Hematopoietic multipotent progenitor cell treated with erythropoietin and hydrocortisone succinate and interleukin-3 and kit ligand, for 4 days (in vitro differentiated cells): ENCODE data around the gene CT47B1.
"Not testable (repeated sequence)": the region's sequence is repeated elsewhere in the genome, so short reads cannot be mapped to it uniquely, and the experiment has no call there.

ENCODE experiments used
- DNase-seq: peaks from one replicate; pipeline ENCODE4 v3.0.0-alpha.2; 2015

Gene CT47B1

GRCh38 chrX:120875766-120876165, at the start of gene CT47B1:
Gene CT47B1 (minus strand): TSS chrX:120875866. CDS start chrX:120875670, 196 bp downstream.
- DNase-seq: not testable (repeated sequence)

GRCh38 chrX:120874678-120875557, 748 bp downstream of the CT47B1 start:
- DNase-seq: no peak

- peak; percentile 3 for DNase-seq
These were observed 18.4 kb downstream of the CT47B1 start for GRCh38 chrX:120857240-120857639.

GRCh38 chrX:120840827-120841226, 34.8 kb downstream of the CT47B1 start:
- DNase-seq: no peak

GRCh38 chrX:120839491-120839890, 36.2 kb downstream of the CT47B1 start:
- DNase-seq: no peak

GRCh38 chrX:120827213-120827612, 48.5 kb downstream of the CT47B1 start:
- DNase-seq: not testable (repeated sequence)

- no peak for DNase-seq
These were observed 50.5 kb downstream of the CT47B1 start for GRCh38 chrX:120825146-120825545.

- no peak for DNase-seq
These were observed 51.6 kb downstream of the CT47B1 start for GRCh38 chrX:120824021-120824420.

- no peak for DNase-seq
These were observed 52.1 kb downstream of the CT47B1 start for GRCh38 chrX:120823556-120823955.
